DOHH2 (cell line): ENCODE data around the gene FZD8.

Source experiments
- H3F3A ChIP-seq: fragments of 200-600 bp; sonication (generic), shearing (Covaris generic); 2 replicates; pipeline ENCODE4 v1.6.0; 2016; ENCODE audit warnings: antibody characterized with exemption, mild to moderate bottlenecking; ENCODE audit not compliant: control insufficient read depth, insufficient read depth
- H3K27ac ChIP-seq: fragments of 200-600 bp; sonication (generic); 2 replicates; pipeline ENCODE4 v1.5.1; 2014; ENCODE audit warnings: low read depth, mild to moderate bottlenecking, low read length, moderate library complexity
- H3K27me3 ChIP-seq: fragments of 200-600 bp; sonication (generic); 2 replicates; pipeline ENCODE4 v1.6.1; 2014; ENCODE audit warnings: mild to moderate bottlenecking, low read length, mixed read lengths; ENCODE audit not compliant: control insufficient read depth
- H3K36me3 ChIP-seq: fragments of 200-600 bp; sonication (generic); 2 replicates; pipeline ENCODE4 v1.6.1; 2014; ENCODE audit warnings: mild to moderate bottlenecking, low read length, moderate library complexity, mixed read lengths; ENCODE audit not compliant: control insufficient read depth
- H3K4me1 ChIP-seq: fragments of 200-600 bp; sonication (generic); 2 replicates; pipeline ENCODE4 v1.6.1; 2014; ENCODE audit warnings: mild to moderate bottlenecking, low read length, mixed read lengths; ENCODE audit not compliant: control insufficient read depth
- H3K4me2 ChIP-seq: fragments of 200-600 bp; sonication (generic); 2 replicates; pipeline ENCODE4 v1.6.0; 2014; ENCODE audit warnings: mild to moderate bottlenecking, low read length, moderate library complexity
- H3K4me3 ChIP-seq: fragments of 200-600 bp; sonication (generic); 2 replicates; pipeline ENCODE4 v1.5.1; 2014; ENCODE audit warnings: mild to moderate bottlenecking, low read length, mixed read lengths
- H3K79me2 ChIP-seq: fragments of 200-600 bp; sonication (generic); 2 replicates; pipeline ENCODE4 v1.6.1; 2014; ENCODE audit warnings: mild to moderate bottlenecking, low read length, mixed read lengths; ENCODE audit not compliant: control insufficient read depth
- H3K9me2 ChIP-seq: fragments of 200-600 bp; sonication (generic); replicated peaks from 2 replicates; pipeline ENCODE4 v1.6.1; 2014; ENCODE audit warnings: mild to moderate bottlenecking, low read length, mixed read lengths; ENCODE audit not compliant: control insufficient read depth
- H3K9me3 ChIP-seq: fragments of 200-600 bp; sonication (generic); 2 replicates; pipeline ENCODE4 v1.6.1; 2014; ENCODE audit warnings: antibody characterized with exemption, low read length, mixed read lengths; ENCODE audit not compliant: control insufficient read depth, insufficient read depth
- H4K20me1 ChIP-seq: fragments of 200-600 bp; sonication (generic); 2 replicates; pipeline ENCODE4 v1.6.0; 2014; ENCODE audit warnings: low read depth, mild to moderate bottlenecking, antibody characterized with exemption, low read length, moderate library complexity; ENCODE audit not compliant: control insufficient read depth, insufficient read depth
- CTCF ChIP-seq: fragments of 200-600 bp; sonication (generic); IDR thresholded peaks from one replicate; pipeline ENCODE4 v1.5.1; 2014; ENCODE audit warnings: antibody characterized with exemption, mild to moderate bottlenecking, low read depth, low read length; ENCODE audit not compliant: poor library complexity, severe bottlenecking
- EZH2phosphoT487 ChIP-seq: fragments of 200-600 bp; sonication (generic); IDR thresholded peaks from 2 replicates; pipeline ENCODE4 v1.6.1; 2017; ENCODE audit warnings: borderline replicate concordance, mild to moderate bottlenecking, antibody characterized with exemption, low read length, moderate library complexity, mixed read lengths

FZD8 gene

DNA sequence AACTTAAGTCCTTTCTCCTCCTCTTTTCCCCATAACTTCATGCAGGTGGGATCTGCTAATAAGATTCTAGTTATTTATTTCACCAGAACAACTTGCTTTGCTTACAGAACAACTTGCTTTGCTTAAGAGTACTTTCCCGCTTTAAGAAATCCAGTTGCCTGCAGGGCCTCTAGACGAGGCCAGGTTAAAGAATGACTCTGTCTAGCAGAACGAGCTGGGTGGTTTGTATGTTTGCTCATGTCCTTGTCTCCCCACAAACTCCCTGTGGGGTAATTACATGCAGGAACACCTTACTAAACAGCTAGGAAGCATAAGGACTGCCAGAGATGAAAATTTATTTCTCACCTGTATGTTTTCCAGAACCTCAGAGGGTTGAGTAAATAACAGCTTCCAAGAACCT is 8.8 kb upstream of the FZD8 start:
- no peak overlapping the region for H3K4me3 ChIP-seq
- no peak overlapping the region for H3K4me2 ChIP-seq
- H3K9me3 ChIP-seq: no peaks in the 10 kb centered on the region
- H4K20me1 ChIP-seq: no peaks in the 10 kb centered on the region
- H3K27ac ChIP-seq: no peak overlapping the region
- no peaks in the 10 kb centered on the region for H3K4me1 ChIP-seq
- H3K9me2 ChIP-seq: no peaks in the 10 kb centered on the region
- H3F3A ChIP-seq: no peaks in the 10 kb centered on the region
- H3K27me3 ChIP-seq: no peaks in the 10 kb centered on the region
- no peaks in the 10 kb centered on the region for H3K36me3 ChIP-seq
- no peaks in the 10 kb centered on the region for H3K79me2 ChIP-seq
- TF ChIP-seq EZH2phosphoT487 (no peak), CTCF (no peak)

DNA sequence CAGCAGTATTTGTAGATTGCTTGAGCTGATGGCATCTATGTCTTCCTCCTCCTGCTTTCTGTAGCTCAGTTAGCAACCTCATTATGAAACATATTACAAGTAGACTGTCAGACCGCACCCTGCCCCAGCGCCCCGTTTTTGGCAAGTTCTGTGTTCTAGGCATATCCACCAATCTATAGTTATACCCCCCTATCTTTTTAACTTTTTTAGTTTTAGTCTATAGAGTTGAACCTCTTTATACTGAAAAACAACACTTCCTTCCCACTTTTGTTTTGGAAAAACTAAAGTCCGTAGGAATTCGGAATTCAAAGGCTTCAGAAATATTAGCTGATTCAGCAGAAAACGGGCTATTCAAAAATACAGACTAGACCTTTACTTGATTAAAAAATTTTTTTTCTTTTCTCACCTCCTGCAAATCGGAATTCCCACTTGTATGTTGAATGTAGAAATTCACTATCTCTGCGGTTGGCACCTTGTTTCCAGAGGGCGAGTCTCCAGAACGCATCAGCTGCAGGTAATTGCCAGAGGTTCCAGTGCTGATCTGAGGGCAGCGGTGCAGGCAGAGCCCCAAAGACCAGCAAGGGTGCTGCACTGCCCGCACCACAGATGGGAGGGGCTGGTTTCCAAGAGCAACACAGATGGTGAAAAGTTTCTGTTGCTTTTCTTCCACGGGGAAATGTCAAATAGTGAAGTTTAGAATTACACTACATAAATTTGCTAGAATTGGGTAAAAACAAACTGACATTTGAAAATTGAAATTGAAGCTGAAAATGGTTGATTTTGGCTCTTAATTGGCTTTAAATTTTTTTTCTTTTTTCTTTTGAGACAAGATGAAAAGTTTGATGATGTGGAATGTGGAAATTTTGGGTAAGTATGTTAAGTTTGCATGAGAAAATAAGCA is 2.2 kb upstream of the FZD8 start:
- H3K9me3 ChIP-seq: no peaks in the 10 kb centered on the region
- no peaks in the 10 kb centered on the region for H3K36me3 ChIP-seq
- TF ChIP-seq CTCF: no peak
- no peak for TF ChIP-seq EZH2phosphoT487
- peaks cover 8% of the 10 kb centered on the region; the same call in 1 of the 2 replicates for H3K4me1 ChIP-seq
- H4K20me1 ChIP-seq: no peaks in the 10 kb centered on the region
- no peak overlapping the region for H3K27ac ChIP-seq
- no peaks in the 10 kb centered on the region for H3K9me2 ChIP-seq
- H3K4me2 ChIP-seq: no peak overlapping the region
- no peaks in the 10 kb centered on the region for H3K79me2 ChIP-seq
- peaks cover 43% of the 10 kb centered on the region for H3K27me3 ChIP-seq
- no peak overlapping the region for H3K4me3 ChIP-seq
- H3F3A ChIP-seq: no peaks in the 10 kb centered on the region

- Histone ChIP-seq H3K27me3 (peaks cover 43% of the 10 kb centered on the region), H3K9me3 (no peaks in the 10 kb centered on the region), H3K4me1 (peaks cover 8% of the 10 kb centered on the region; the same call in 1 of the 2 replicates), H3K79me2 (no peaks in the 10 kb centered on the region), H3K27ac (no peak overlapping the region), H3F3A (no peaks in the 10 kb centered on the region), H3K9me2 (no peaks in the 10 kb centered on the region), H3K4me2 (no peak overlapping the region), H3K4me3 (no peak overlapping the region), H3K36me3 (no peaks in the 10 kb centered on the region), H4K20me1 (no peaks in the 10 kb centered on the region)
- TF ChIP-seq CTCF (no peak), EZH2phosphoT487 (no peak)
These were observed 1.3 kb upstream of the FZD8 start for GRCh38 chr10:35643151-35644049.
